H1 (cell line): Measurements from ENCODE around the gene FARS2. TPM values are rescaled to one million over a fixed set of nuclear protein-coding genes. Genes with fewer than 3 reads are reported as not detected.

ENCODE experiments used
- CTCF ChIA-PET: fragments of 300-600 bp; sonication (Branson Sonifier 250); formaldehyde crosslinking; loops from one replicate; lab custom pipeline; 2021; ENCODE audit not compliant: partially characterized antibody; lab: Charles Lee
- POLR2A ChIA-PET: fragments of 300-600 bp; sonication (Branson Sonifier 250); formaldehyde crosslinking; loops from one replicate; lab custom pipeline; 2021; ENCODE audit warnings: inconsistent platforms; ENCODE audit not compliant: partially characterized antibody; lab: Charles Lee
- DNase-seq, 2 experiments: peaks; one replicate each; pipeline versions ENCODE4 v3.0.0 to v3.0.0-alpha.2; 2010 to 2022; ENCODE audit warnings: low spot score in 2 of 2, low read depth in 1 of 2, mixed read lengths in 1 of 2
- FAIRE-seq: peaks from 2 replicates; lab custom pipeline; 2011; peaks lifted over from hg19 to GRCh38; lab: Jason Lieb, UNC
- H2AFZ ChIP-seq: 2 replicates; pipeline ENCODE4 v1.8.1; 2012; ENCODE audit warnings: low read length, inconsistent platforms
- H2AK5ac ChIP-seq: 2 replicates; pipeline ENCODE4 v1.6.1; 2013; ENCODE audit warnings: low read depth, low read length
- H2BK120ac ChIP-seq: replicated peaks from 2 replicates; pipeline ENCODE3; 2013; ENCODE audit warnings: low read depth, low read length, inconsistent platforms
- H2BK12ac ChIP-seq: 2 replicates; pipeline ENCODE4 v1.6.1; 2013; ENCODE audit warnings: low read depth, low read length
- H2BK15ac ChIP-seq: 2 replicates; pipeline ENCODE4 v1.6.1; 2013; ENCODE audit warnings: low read length
- H2BK20ac ChIP-seq: 2 replicates; pipeline ENCODE4 v1.6.1; 2013; ENCODE audit warnings: low read length
- H2BK5ac ChIP-seq: 2 replicates; pipeline ENCODE4 v1.6.1; 2013; ENCODE audit warnings: low read depth, low read length
- H3K14ac ChIP-seq: 2 replicates; pipeline ENCODE4 v1.6.1; 2013; ENCODE audit warnings: inconsistent platforms; ENCODE audit not compliant: insufficient read length
- H3K18ac ChIP-seq: 2 replicates; pipeline ENCODE4 v1.6.1; 2013; ENCODE audit warnings: low read length; ENCODE audit errors: extremely low read depth
- H3K23ac ChIP-seq: 2 replicates; pipeline ENCODE4 v1.6.1; 2013; ENCODE audit warnings: inconsistent platforms; ENCODE audit not compliant: insufficient read length
- H3K23me2 ChIP-seq: 2 replicates; pipeline ENCODE4 v1.6.1; 2013; ENCODE audit warnings: low read depth, low read length
- H3K27ac ChIP-seq: 2 replicates; pipeline ENCODE4 v1.6.1; 2011; ENCODE audit warnings: low read depth, low read length, inconsistent platforms
- H3K27me3 ChIP-seq, 4 experiments: replicated peaks in 1 of 4; 1 replicate in 1 of 4; 2 replicates in 3 of 4; pipeline versions ENCODE4 v1.6.1 to v1.8.1; 2011 to 2013; ENCODE audit warnings: low read length in 3 of 4, mild to moderate bottlenecking in 3 of 4, inconsistent platforms in 2 of 4, mixed read lengths in 2 of 4, moderate library complexity in 1 of 4; ENCODE audit not compliant: control insufficient read depth in 3 of 4, insufficient read depth in 3 of 4; ENCODE audit errors: extremely low read depth in 1 of 4
- H3K36me3 ChIP-seq, 4 experiments: 2 replicates each; pipeline versions ENCODE4 v1.6.1 to v1.8.1; 2011 to 2013; ENCODE audit warnings: mild to moderate bottlenecking in 4 of 4, low read length in 3 of 4, moderate library complexity in 2 of 4, control low read depth in 1 of 4, inconsistent platforms in 1 of 4; ENCODE audit not compliant: insufficient read depth in 4 of 4, control insufficient read depth in 2 of 4
- H3K4ac ChIP-seq: replicated peaks from 2 replicates; pipeline ENCODE3; 2013; ENCODE audit warnings: low read length, low read depth, mixed read lengths, inconsistent platforms; ENCODE audit not compliant: insufficient read length
- H3K4me1 ChIP-seq, 4 experiments: replicated peaks in 1 of 4; 1 replicate in 1 of 4; 2 replicates in 3 of 4; pipeline versions ENCODE4 v1.6.1 to v1.8.1; 2011 to 2013; ENCODE audit warnings: low read length in 3 of 4, inconsistent platforms in 2 of 4, mixed read lengths in 1 of 4; ENCODE audit not compliant: insufficient read depth in 4 of 4, control insufficient read depth in 3 of 4
- H3K4me2 ChIP-seq, 2 experiments: 2 replicates each; pipeline versions ENCODE4 v1.6.1 to v1.8.1; 2011 to 2013; ENCODE audit warnings: low read depth in 2 of 2, low read length in 2 of 2, control low read depth in 1 of 2, inconsistent platforms in 1 of 2, mild to moderate bottlenecking in 1 of 2; ENCODE audit not compliant: insufficient read depth in 1 of 2
- H3K4me3 ChIP-seq, 4 experiments: fragments of 200-600, 300-600 bp in 1 of 4; sonication (generic), shearing (Covaris generic), sonication (Bioruptor Twin) in 1 of 4; 2 replicates each; pipeline versions ENCODE4 v1.5.1 to v1.8.1; 2011 to 2016; ENCODE audit warnings: low read length in 4 of 4, low read depth in 3 of 4, control low read depth in 2 of 4, inconsistent platforms in 2 of 4, mild to moderate bottlenecking in 2 of 4, mixed read lengths in 1 of 4, moderate library complexity in 1 of 4; ENCODE audit not compliant: insufficient read depth in 2 of 4; ENCODE audit errors: extremely low read depth in 1 of 4
- H3K56ac ChIP-seq: replicated peaks from 2 replicates; pipeline ENCODE3; 2013; ENCODE audit warnings: low read depth, mild to moderate bottlenecking, mixed read lengths, low read length, inconsistent platforms; ENCODE audit not compliant: insufficient read length
- H3K79me1 ChIP-seq: 2 replicates; pipeline ENCODE4 v1.6.1; 2013; ENCODE audit warnings: low read depth, low read length, control low read depth
- H3K79me2 ChIP-seq, 2 experiments: 2 replicates each; pipeline versions ENCODE4 v1.6.1 to v1.8.1; 2012 to 2013; ENCODE audit warnings: low read length in 2 of 2, mild to moderate bottlenecking in 2 of 2, inconsistent platforms in 1 of 2; ENCODE audit not compliant: insufficient read depth in 2 of 2, control insufficient read depth in 1 of 2
- H3K9ac ChIP-seq, 4 experiments: replicated peaks in 1 of 4; 1 replicate in 1 of 4; 2 replicates in 3 of 4; pipeline versions ENCODE4 v1.6.1 to v1.8.1; 2011 to 2013; ENCODE audit warnings: low read depth in 3 of 4, low read length in 3 of 4, control low read depth in 2 of 4, mild to moderate bottlenecking in 2 of 4, moderate library complexity in 2 of 4, inconsistent platforms in 1 of 4; ENCODE audit errors: extremely low read depth in 1 of 4
- H3K9me3 ChIP-seq, 2 experiments: 2 replicates each; pipeline versions ENCODE4 v1.6.1 to v1.8.1; 2012 to 2013; ENCODE audit warnings: mild to moderate bottlenecking in 2 of 2, moderate library complexity in 2 of 2, control low read depth in 1 of 2, inconsistent platforms in 1 of 2, low read depth in 1 of 2, low read length in 1 of 2, mixed read lengths in 1 of 2; ENCODE audit not compliant: insufficient read depth in 2 of 2
- H4K20me1 ChIP-seq, 2 experiments: replicated peaks in 1 of 2; 2 replicates each; pipeline versions ENCODE3 to v1.8.1; 2011 to 2013; ENCODE audit warnings: inconsistent platforms in 2 of 2, low read length in 2 of 2, mild to moderate bottlenecking in 1 of 2; ENCODE audit not compliant: insufficient read depth in 2 of 2, control insufficient read depth in 1 of 2
- H4K5ac ChIP-seq: 2 replicates; pipeline ENCODE4 v1.6.1; 2013; ENCODE audit warnings: low read length, low read depth, mixed read lengths, inconsistent platforms; ENCODE audit not compliant: insufficient read length
- H4K8ac ChIP-seq: 2 replicates; pipeline ENCODE4 v1.8.0; 2013; ENCODE audit warnings: mild to moderate bottlenecking, moderate library complexity, low read length, inconsistent platforms; ENCODE audit not compliant: insufficient read depth; ENCODE audit errors: extremely low read depth
- H4K91ac ChIP-seq: replicated peaks from 2 replicates; pipeline ENCODE3; 2013; ENCODE audit warnings: low read length, mixed read lengths, inconsistent platforms; ENCODE audit not compliant: insufficient read length
- ASH2L ChIP-seq: fragments of 200-600, 300-600 bp; sonication (generic); IDR thresholded peaks from one replicate; pipeline ENCODE4 v1.7.1; 2017; ENCODE audit warnings: low read length
- CBX5 ChIP-seq: fragments of 300-800, 300-1000 bp; sonication (generic); IDR thresholded peaks from 2 replicates; pipeline ENCODE4 v1.7.1; 2016; ENCODE audit warnings: antibody characterized with exemption, low read length, low read depth
- CEBPB ChIP-seq: IDR thresholded peaks from 2 replicates; pipeline ENCODE4 v1.6.1; 2012; ENCODE audit warnings: low read depth, low read length
- EZH2 ChIP-seq: fragments of 200-600 bp; sonication (generic); IDR thresholded peaks from 2 replicates; pipeline ENCODE4 v1.7.1; 2012; ENCODE audit warnings: low read depth, mild to moderate bottlenecking, moderate library complexity, low read length, inconsistent platforms; ENCODE audit not compliant: severe bottlenecking
- KDM4A ChIP-seq: IDR thresholded peaks from one replicate; pipeline ENCODE4 v1.7.1; 2012; ENCODE audit warnings: low read depth, mild to moderate bottlenecking, moderate library complexity, low read length, inconsistent platforms; ENCODE audit not compliant: severe bottlenecking
- NANOG ChIP-seq: IDR thresholded peaks from 2 replicates; pipeline ENCODE4 v1.6.1; 2011; ENCODE audit warnings: low read length, low read depth, mild to moderate bottlenecking, inconsistent platforms; ENCODE audit not compliant: insufficient read depth, poor library complexity, severe bottlenecking
- RXRA ChIP-seq: IDR thresholded peaks from 2 replicates; pipeline ENCODE4 v1.6.1; 2011; ENCODE audit warnings: low read depth, mild to moderate bottlenecking, low read length, moderate library complexity; ENCODE audit not compliant: insufficient read depth
- SIRT6 ChIP-seq: IDR thresholded peaks from one replicate; pipeline ENCODE4 v1.7.1; 2012; ENCODE audit warnings: low read length, inconsistent platforms
- SIX5 ChIP-seq: IDR thresholded peaks from 2 replicates; pipeline ENCODE4 v1.6.1; 2011; ENCODE audit warnings: mild to moderate bottlenecking, low read depth, low read length
- SP4 ChIP-seq: IDR thresholded peaks from 2 replicates; pipeline ENCODE4 v1.6.1; 2012; ENCODE audit warnings: low read length, inconsistent platforms
- WGBS, 2 experiments: shearing (Covaris generic) in 1 of 2; methylation state at CpG; one replicate each; pipeline versions ENCODE4 v1.1.6 to v1.1.7; 2013 to 2015; ENCODE audit warnings: low lambda C conversion rate in 2 of 2, mixed read lengths in 2 of 2, inconsistent platforms in 1 of 2, low coverage in 1 of 2, missing lambda C conversion rate in 1 of 2; ENCODE audit not compliant: insufficient replicate concordance in 2 of 2, insufficient coverage in 1 of 2, insufficient read length in 1 of 2; ENCODE audit errors: extremely low coverage in 1 of 2, missing lambda C conversion rate in 1 of 2; 5-methylcytosine and 5-hydroxymethylcytosine counted together
- polyA plus RNA-seq, 7 experiments: library from polyadenylated mRNA; depleted of rRNA in 3 of 7; stranded (reverse) in 5 of 7; unstranded in 2 of 7; fragments of >200 nt in 5 of 7; fragments of 200-250 nt in 2 of 7; gene quantifications; 1 replicate in 5 of 7; 2 replicates in 1 of 7; 4 replicates in 1 of 7; pipeline versions ENCODE4 v1.2.1 to v1.2.3, GENCODE V29; 2011 to 2013; ENCODE audit warnings: missing spikeins in 2 of 7, mixed read lengths in 2 of 7
- total RNA-seq: library from RNA; stranded (reverse); fragmentation: NEBNext Ultra II Directional; extraction: Animal tissue kit (Norgen Biotek cat#: 25700); gene quantifications from 2 replicates; pipeline ENCODE4 v1.2.1, GENCODE V29; 2021
- TF ChIP-seq, protein P1 (sequence below): IDR thresholded peaks from 2 replicates; pipeline ENCODE4 v1.6.1; 2011; ENCODE audit warnings: low read length, improper control_type of control experiment
- TF ChIP-seq, protein P2 (sequence below): IDR thresholded peaks from 2 replicates; pipeline ENCODE4 v1.6.1; 2012; ENCODE audit warnings: inconsistent platforms

FARS2 gene
- total and polyA plus RNA-seq, 2 of the 8 experiments (the other 6 are each of a cell fraction or from before 2014, with no cell fraction given) = 11.7 to 14.4 TPM

DNA sequence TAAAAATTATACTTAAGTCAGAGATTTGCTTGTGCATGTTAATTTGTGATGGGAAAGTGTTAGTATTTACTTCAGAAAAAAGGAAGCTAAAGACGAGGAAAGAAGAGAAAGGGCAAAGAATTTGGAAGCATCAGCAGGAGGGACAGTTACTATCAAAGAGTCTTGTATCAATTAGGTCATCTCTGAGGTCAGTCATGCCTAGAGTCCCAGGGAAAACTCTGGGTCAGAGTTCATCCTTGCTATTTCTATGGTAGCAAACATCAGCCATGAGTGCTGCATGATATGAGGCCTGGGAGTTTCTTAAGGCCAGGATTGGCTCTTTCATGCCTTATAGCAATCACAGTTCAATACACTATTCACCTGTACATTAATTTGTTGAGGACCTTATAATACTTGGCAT lies 292.9 kb downstream of the FARS2 start:
- no peak overlapping the region for H3K23ac ChIP-seq
- no peak for FAIRE-seq
- H2BK5ac ChIP-seq = no peak overlapping the region
- peaks cover 2 to 5% of the 10 kb centered on the region in 2 experiments; a peak in 2 of 4 replicates for H3K9me3 ChIP-seq
- no peak overlapping the region for H4K91ac ChIP-seq
- no peak overlapping the region for H2BK15ac ChIP-seq
- H2BK12ac ChIP-seq = no peak overlapping the region
- H3K23me2 ChIP-seq = no peaks in the 10 kb centered on the region
- H3K4me1 ChIP-seq = peaks cover 0 to 4% (median 2%) of the 10 kb centered on the region in 4 experiments; a peak in 2 of 7 replicates
- H2BK20ac ChIP-seq = no peak overlapping the region
- no peaks in the 10 kb centered on the region for H3K79me1 ChIP-seq
- no peak overlapping the region for H2BK120ac ChIP-seq
- no peak overlapping the region for H2AK5ac ChIP-seq
- no peak overlapping the region for H3K18ac ChIP-seq
- WGBS, 2 experiments = 73% methylated on average over 1 of the region's 1 CpG; no CpG with 5 or more reads in 1 of the 2 experiments
- H3K4me2 ChIP-seq = no peak overlapping the region
- H3K4ac ChIP-seq = no peak overlapping the region
- H3K56ac ChIP-seq = no peak overlapping the region
- no peak overlapping the region for H4K5ac ChIP-seq
- no peak overlapping the region for H4K8ac ChIP-seq
- H3K4me3 ChIP-seq = no peak overlapping the region
- ChIA-PET CTCF (interaction anchor here (0.6 to 1.3 kb wide), 4 partner anchors 29 to 222 kb away, joined by 3 to 4 read pairs (median 3); no protein-coding TSS in a partner anchor), POLR2A (no interaction called here)
- H2AFZ ChIP-seq = no peak overlapping the region
- no peak for TF ChIP-seq SP4
- TF ChIP-seq CBX5 = no peak
- TF ChIP-seq ASH2L = no peak
- TF ChIP-seq NANOG = no peak
- TF ChIP-seq KDM4A = no peak
- no peak for TF ChIP-seq SIRT6
- TF ChIP-seq RXRA = no peak
- no peak for TF ChIP-seq CEBPB
- no peak for TF ChIP-seq EZH2
- TF ChIP-seq, protein P1, sequence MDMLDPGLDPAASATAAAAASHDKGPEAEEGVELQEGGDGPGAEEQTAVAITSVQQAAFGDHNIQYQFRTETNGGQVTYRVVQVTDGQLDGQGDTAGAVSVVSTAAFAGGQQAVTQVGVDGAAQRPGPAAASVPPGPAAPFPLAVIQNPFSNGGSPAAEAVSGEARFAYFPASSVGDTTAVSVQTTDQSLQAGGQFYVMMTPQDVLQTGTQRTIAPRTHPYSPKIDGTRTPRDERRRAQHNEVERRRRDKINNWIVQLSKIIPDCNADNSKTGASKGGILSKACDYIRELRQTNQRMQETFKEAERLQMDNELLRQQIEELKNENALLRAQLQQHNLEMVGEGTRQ = no peak
- TF ChIP-seq SIX5 = no peak
- TF ChIP-seq, protein P2, sequence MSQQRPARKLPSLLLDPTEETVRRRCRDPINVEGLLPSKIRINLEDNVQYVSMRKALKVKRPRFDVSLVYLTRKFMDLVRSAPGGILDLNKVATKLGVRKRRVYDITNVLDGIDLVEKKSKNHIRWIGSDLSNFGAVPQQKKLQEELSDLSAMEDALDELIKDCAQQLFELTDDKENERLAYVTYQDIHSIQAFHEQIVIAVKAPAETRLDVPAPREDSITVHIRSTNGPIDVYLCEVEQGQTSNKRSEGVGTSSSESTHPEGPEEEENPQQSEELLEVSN = no peak
- H3K27me3 ChIP-seq = no peaks in the 10 kb centered on the region
- no peak overlapping the region for H3K14ac ChIP-seq
- DNase-seq = no peak
- no peak overlapping the region for H3K9ac ChIP-seq
- no peak overlapping the region for H3K27ac ChIP-seq
- no peaks in the 10 kb centered on the region for H4K20me1 ChIP-seq
- H3K79me2 ChIP-seq = no peaks in the 10 kb centered on the region
- H3K36me3 ChIP-seq = peaks cover 0 to 4% (median 0%) of the 10 kb centered on the region in 4 experiments; a peak in 1 of 8 replicates
